K562 (cell line): ENCODE data around the gene TMEM38B. TPM values are rescaled to one million over a fixed set of nuclear protein-coding genes. Genes with fewer than 3 reads are reported as not detected.
A peak's percentile ranks its signal among the peaks of the same experiment; 100 is the strongest.

ENCODE experiments used
- BRF1 ChIP-seq: IDR thresholded peaks from 3 replicates; pipeline ENCODE4 v1.6.1; 2011; ENCODE audit warnings: borderline replicate concordance, mild to moderate bottlenecking; ENCODE audit not compliant: insufficient read length; ENCODE audit errors: extremely low read depth
- CBFA2T3 ChIP-seq: fragments of 450-650 bp; IDR thresholded peaks from 2 replicates; pipeline ENCODE4 v1.6.1; 2017
- DPF2 ChIP-seq: fragments of 450-650 bp; IDR thresholded peaks from 2 replicates; pipeline ENCODE4 v1.6.1; 2016
- HDAC2 ChIP-seq: fragments of 450-650 bp; IDR thresholded peaks from 2 replicates; pipeline ENCODE4 v1.6.1; 2016; ENCODE audit warnings: mild to moderate bottlenecking
- JUN ChIP-seq, 2 experiments: sonication (generic) in 1 of 2; formaldehyde crosslinking in 1 of 2; IDR thresholded peaks; 2 replicates each; pipeline versions ENCODE4 v1.6.1 to v1.8.0; 2012 to 2022; ENCODE audit warnings: borderline replicate concordance in 2 of 2, mild to moderate bottlenecking in 2 of 2, improper control_type of control experiment in 1 of 2, low read depth in 1 of 2, low read length in 1 of 2, missing genetic modification reagents in 1 of 2
- MAFK ChIP-seq: IDR thresholded peaks from 2 replicates; pipeline ENCODE4 v1.6.1; 2011; ENCODE audit warnings: low read length, improper control_type of control experiment
- MAX ChIP-seq: sonication (generic); formaldehyde crosslinking; IDR thresholded peaks from 2 replicates; pipeline ENCODE4 v1.9.0; 2022; ENCODE audit warnings: mild to moderate bottlenecking, missing genetic modification reagents
- MLLT1 ChIP-seq, 2 experiments: fragments of 450-650 bp; IDR thresholded peaks; 2 replicates each; pipeline ENCODE4 v1.6.1; 2016
- NFYB ChIP-seq: IDR thresholded peaks from 2 replicates; pipeline ENCODE4 v1.6.1; 2011; ENCODE audit warnings: mild to moderate bottlenecking, moderate library complexity; ENCODE audit not compliant: insufficient read length; ENCODE audit errors: extremely low read depth
- NR1H2 ChIP-seq: sonication (generic); formaldehyde crosslinking; IDR thresholded peaks from 2 replicates; pipeline ENCODE4 v1.4.0; 2020; ENCODE audit warnings: mild to moderate bottlenecking, missing genetic modification reagents
- PTTG1 ChIP-seq: fragments of 450-650 bp; IDR thresholded peaks from 2 replicates; pipeline ENCODE4 v1.6.1; 2016; ENCODE audit warnings: low read depth, mild to moderate bottlenecking, missing genetic modification characterization, missing compliant biosample characterization
- U2AF2 ChIP-seq: fragments of 200-400 bp; formaldehyde crosslinking; optimal IDR thresholded peaks from 2 replicates; pipeline ENCODE3; 2017; ENCODE audit warnings: low read depth, mild to moderate bottlenecking, low read length
- ZNF133 ChIP-seq: fragments of 250-450 bp; sonication (Bioruptor Pico); IDR thresholded peaks from 2 replicates; pipeline ENCODE4 v1.4.0; 2020; ENCODE audit warnings: mild to moderate bottlenecking
- ZNF324 ChIP-seq: fragments of 250-450 bp; sonication (Bioruptor Pico); IDR thresholded peaks from 2 replicates; pipeline ENCODE4 v1.4.0; 2020; ENCODE audit warnings: mild to moderate bottlenecking
- ZNF609 ChIP-seq: sonication (generic); formaldehyde crosslinking; IDR thresholded peaks from 2 replicates; pipeline ENCODE4 v1.8.1; 2023; ENCODE audit warnings: missing genetic modification reagents, mild to moderate bottlenecking, borderline replicate concordance
- polyA plus RNA-seq, 8 experiments: library from polyadenylated mRNA; depleted of rRNA in 4 of 8; stranded (reverse) in 5 of 8; unstranded in 3 of 8; fragments of >200 nt; fragmentation: Nextera tagmentation in 2 of 8; fragmentation: Illumina TruSeq in 1 of 8; extraction: Ambion mirVana in 2 of 8; extraction: Trizol in 1 of 8; gene quantifications; 2 replicates each; pipeline versions ENCODE4 v1.2.1 to v1.2.3, GENCODE V29; 2011 to 2014; ENCODE audit warnings: inconsistent platforms in 1 of 8, missing spikeins in 1 of 8
- total RNA-seq, 7 experiments: library from RNA; depleted of rRNA in 6 of 7; stranded (reverse); fragments of >200 nt in 6 of 7; fragmentation: Illumina TruSeq in 2 of 7; extraction: Trizol in 2 of 7; gene quantifications; 2 replicates each; pipeline versions ENCODE4 v1.2.1 to v1.2.3, GENCODE V29; 2011 to 2021; ENCODE audit warnings: low replicate concordance in 1 of 7
- TF ChIP-seq, protein P1 (sequence below), 2 experiments: fragments of 450-650 bp; IDR thresholded peaks; 2 replicates each; pipeline ENCODE4 v1.6.1; 2018; ENCODE audit warnings: mild to moderate bottlenecking in 2 of 2, low read depth in 1 of 2; ENCODE audit not compliant: partially characterized antibody in 2 of 2
- TF ChIP-seq, protein P2 (sequence below), 2 experiments: fragments of 250-450 bp in 1 of 2; fragments of 450-650 bp in 1 of 2; sonication (Bioruptor Pico) in 1 of 2; IDR thresholded peaks; 2 replicates each; pipeline versions ENCODE4 v1.6.1 to v1.8.0; 2016 to 2021; ENCODE audit warnings: mild to moderate bottlenecking in 2 of 2, moderate library complexity in 2 of 2, missing compliant biosample characterization in 1 of 2, missing genetic modification characterization in 1 of 2

The TMEM38B gene
- total and polyA plus RNA-seq, 9 of the 15 experiments (the other 6 are each of a cell fraction or from before 2014, with no cell fraction given): 26.0 to 57.5 (median 38.5) TPM

- TF ChIP-seq, protein P1, sequence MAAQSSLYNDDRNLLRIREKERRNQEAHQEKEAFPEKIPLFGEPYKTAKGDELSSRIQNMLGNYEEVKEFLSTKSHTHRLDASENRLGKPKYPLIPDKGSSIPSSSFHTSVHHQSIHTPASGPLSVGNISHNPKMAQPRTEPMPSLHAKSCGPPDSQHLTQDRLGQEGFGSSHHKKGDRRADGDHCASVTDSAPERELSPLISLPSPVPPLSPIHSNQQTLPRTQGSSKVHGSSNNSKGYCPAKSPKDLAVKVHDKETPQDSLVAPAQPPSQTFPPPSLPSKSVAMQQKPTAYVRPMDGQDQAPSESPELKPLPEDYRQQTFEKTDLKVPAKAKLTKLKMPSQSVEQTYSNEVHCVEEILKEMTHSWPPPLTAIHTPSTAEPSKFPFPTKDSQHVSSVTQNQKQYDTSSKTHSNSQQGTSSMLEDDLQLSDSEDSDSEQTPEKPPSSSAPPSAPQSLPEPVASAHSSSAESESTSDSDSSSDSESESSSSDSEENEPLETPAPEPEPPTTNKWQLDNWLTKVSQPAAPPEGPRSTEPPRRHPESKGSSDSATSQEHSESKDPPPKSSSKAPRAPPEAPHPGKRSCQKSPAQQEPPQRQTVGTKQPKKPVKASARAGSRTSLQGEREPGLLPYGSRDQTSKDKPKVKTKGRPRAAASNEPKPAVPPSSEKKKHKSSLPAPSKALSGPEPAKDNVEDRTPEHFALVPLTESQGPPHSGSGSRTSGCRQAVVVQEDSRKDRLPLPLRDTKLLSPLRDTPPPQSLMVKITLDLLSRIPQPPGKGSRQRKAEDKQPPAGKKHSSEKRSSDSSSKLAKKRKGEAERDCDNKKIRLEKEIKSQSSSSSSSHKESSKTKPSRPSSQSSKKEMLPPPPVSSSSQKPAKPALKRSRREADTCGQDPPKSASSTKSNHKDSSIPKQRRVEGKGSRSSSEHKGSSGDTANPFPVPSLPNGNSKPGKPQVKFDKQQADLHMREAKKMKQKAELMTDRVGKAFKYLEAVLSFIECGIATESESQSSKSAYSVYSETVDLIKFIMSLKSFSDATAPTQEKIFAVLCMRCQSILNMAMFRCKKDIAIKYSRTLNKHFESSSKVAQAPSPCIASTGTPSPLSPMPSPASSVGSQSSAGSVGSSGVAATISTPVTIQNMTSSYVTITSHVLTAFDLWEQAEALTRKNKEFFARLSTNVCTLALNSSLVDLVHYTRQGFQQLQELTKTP (IDR thresholded peaks at IDR 0.05; ENCODE audit: low read depth in 1 of 2, partially characterized antibody in 2 of 2): no peak
- no peak for TF ChIP-seq ZNF324 (CRISPR knock-in tag)
- no peak for TF ChIP-seq NFYB
- TF ChIP-seq JUN (IDR thresholded peaks at IDR 0.05; ENCODE audit: borderline replicate concordance, low read depth, low read length): no peak
- no peak for TF ChIP-seq JUN (CRISPR knock-in tag; IDR thresholded peaks at IDR 0.05; ENCODE audit: borderline replicate concordance)
- no peak for TF ChIP-seq DPF2
- no peak for TF ChIP-seq BRF1
- TF ChIP-seq, protein P2, sequence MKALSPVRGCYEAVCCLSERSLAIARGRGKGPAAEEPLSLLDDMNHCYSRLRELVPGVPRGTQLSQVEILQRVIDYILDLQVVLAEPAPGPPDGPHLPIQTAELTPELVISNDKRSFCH (CRISPR knock-in tag; IDR thresholded peaks at IDR 0.05): no peak
- TF ChIP-seq, protein P2 (tag; IDR thresholded peaks at IDR 0.05): no peak
- no peak for TF ChIP-seq NR1H2 (CRISPR knock-in tag)
- TF ChIP-seq MAX (CRISPR knock-in tag): no peak
- TF ChIP-seq U2AF2: no peak
- no peak for TF ChIP-seq PTTG1
- TF ChIP-seq ZNF609 (CRISPR knock-in tag): no peak
- no peak for TF ChIP-seq HDAC2
- no peak for TF ChIP-seq MAFK
- no peak for TF ChIP-seq CBFA2T3
- 0 out of 4 replicates have a peak, but pooled peaks of 1 of the 2 experiments have one; percentile 22 for TF ChIP-seq MLLT1 (IDR thresholded peaks at IDR 0.05)
- no peak for TF ChIP-seq ZNF133 (CRISPR knock-in tag)
Observed at GRCh38 chr9:105697871-105698270, 3.5 kb downstream of the TMEM38B start (continued).
